22Rv1 (cell line): ENCODE measurements around the gene MAGI1.

Experiments used
- H3K27ac ChIP-seq: fragments of 450-650 bp; 2 replicates; pipeline ENCODE4 v1.5.1; 2017
- CTCF ChIP-seq: fragments of 450-650 bp; IDR thresholded peaks from 2 replicates; pipeline ENCODE4 v1.5.1; 2017; ENCODE audit warnings: mild to moderate bottlenecking
- ZFX ChIP-seq: fragments of 450-650 bp; IDR thresholded peaks from 2 replicates; pipeline ENCODE4 v1.6.1; 2017; ENCODE audit warnings: antibody characterized with exemption, borderline replicate concordance

The MAGI1 gene

GRCh38 chr3:65749066-65749465 lies 289.7 kb downstream of the MAGI1 start:
- no peak overlapping the region for H3K27ac ChIP-seq
- TF ChIP-seq ZFX (no peak), CTCF (no peak)

GRCh38 chr3:65748326-65748725 lies 290.4 kb downstream of the MAGI1 start:
- TF ChIP-seq ZFX, result no peak
- no peak overlapping the region for H3K27ac ChIP-seq

GRCh38 chr3:65746848-65747247 lies 291.9 kb downstream of the MAGI1 start:
- no peak for TF ChIP-seq ZFX
- no peak for TF ChIP-seq CTCF
- no peak overlapping the region for H3K27ac ChIP-seq

- no peak for TF ChIP-seq ZFX
- TF ChIP-seq CTCF, result no peak
- H3K27ac ChIP-seq, result no peak overlapping the region
Measured at GRCh38 chr3:65745306-65745705, 293.4 kb downstream of the MAGI1 start.

- H3K27ac ChIP-seq, result no peak overlapping the region
- TF ChIP-seq ZFX (no peak), CTCF (no peak)
Measured at GRCh38 chr3:65742914-65743313, 295.8 kb downstream of the MAGI1 start.

GRCh38 chr3:65741540-65741939 lies 297.2 kb downstream of the MAGI1 start:
- no peak overlapping the region for H3K27ac ChIP-seq
- TF ChIP-seq ZFX (no peak), CTCF (no peak)

GRCh38 chr3:65739901-65740541 lies 298.7 kb downstream of the MAGI1 start:
- H3K27ac ChIP-seq, result no peak overlapping the region
- no peak for TF ChIP-seq CTCF

GRCh38 chr3:65734792-65735191 lies 303.9 kb downstream of the MAGI1 start:
- H3K27ac ChIP-seq, result no peak overlapping the region
- no peak for TF ChIP-seq ZFX
- no peak for TF ChIP-seq CTCF
